Measurements from ENCODE around the gene TRPV2.

TRPV2 gene

GRCh38 chr17:16473044-16474011, 58.0 kb downstream of the TRPV2 start:
- no peak for DNase-seq (ENCODE audit: low read depth in 2 of 2)

DNA sequence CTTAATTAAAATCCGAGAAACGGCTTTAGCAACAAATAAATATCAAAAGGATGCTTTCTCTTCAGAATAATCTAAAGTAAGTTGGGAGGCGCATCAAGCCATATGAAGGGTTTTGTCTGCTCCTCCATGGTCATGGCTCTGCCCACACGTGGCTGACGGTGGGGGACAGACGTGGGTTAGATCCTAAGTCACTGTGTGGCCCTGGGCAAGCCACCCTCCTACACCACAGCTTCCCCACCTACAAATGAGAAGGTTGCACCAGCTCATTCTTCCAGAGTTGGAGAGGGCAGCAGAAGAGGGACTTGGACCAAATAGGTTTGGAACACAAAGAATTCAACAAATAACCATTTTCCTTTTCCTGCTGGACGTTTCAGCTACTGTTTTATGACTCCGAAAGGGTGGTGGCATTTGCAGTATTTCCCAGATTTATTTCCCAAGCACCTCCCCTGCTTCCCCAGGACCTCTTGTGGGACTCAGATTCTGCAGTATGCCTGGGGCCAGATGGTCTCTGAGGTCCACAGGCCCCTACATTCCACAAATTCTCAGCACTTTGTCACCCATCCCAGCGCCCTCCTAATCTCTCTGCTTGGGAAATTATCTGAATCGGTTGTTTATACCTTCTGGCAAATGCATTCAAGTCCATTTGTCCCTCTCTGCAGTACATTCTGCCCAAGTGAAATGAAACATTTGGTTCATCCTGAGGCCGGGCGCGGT, 58.8 kb downstream of the TRPV2 start:
- DNase-seq (ENCODE audit: low read depth in 2 of 2): no peak

GRCh38 chr17:16475179-16475704, 59.9 kb downstream of the TRPV2 start:
- no peak for DNase-seq (ENCODE audit: low read depth in 2 of 2)

- DNase-seq (ENCODE audit: low read depth in 2 of 2): no peak
Observed at GRCh38 chr17:16477255-16477654, 61.9 kb downstream of the TRPV2 start.

- no peak for DNase-seq (ENCODE audit: low read depth in 2 of 2)
Observed at GRCh38 chr17:16477666-16478065, 62.3 kb downstream of the TRPV2 start.

DNA sequence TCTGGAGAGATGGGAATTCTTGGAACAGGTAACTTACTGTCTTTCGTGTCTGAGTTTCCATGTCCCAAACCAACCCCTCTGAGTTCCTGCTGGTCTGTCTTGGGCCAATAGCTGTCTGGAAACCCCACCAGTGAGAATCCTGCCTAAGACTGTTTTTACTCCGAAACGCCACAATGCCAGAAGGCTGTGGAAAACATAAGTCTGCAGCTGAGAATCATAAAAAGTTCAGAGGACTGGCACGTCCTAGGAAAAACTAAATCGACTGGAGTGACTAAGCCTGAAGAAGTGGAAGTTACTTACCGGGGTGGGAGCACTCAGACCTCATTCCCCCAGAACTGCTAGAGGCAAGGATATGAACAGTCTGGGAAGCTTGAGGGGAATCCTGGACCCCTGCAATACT, 63.3 kb downstream of the TRPV2 start:
- no peak for DNase-seq (ENCODE audit: low read depth in 2 of 2)

DNA sequence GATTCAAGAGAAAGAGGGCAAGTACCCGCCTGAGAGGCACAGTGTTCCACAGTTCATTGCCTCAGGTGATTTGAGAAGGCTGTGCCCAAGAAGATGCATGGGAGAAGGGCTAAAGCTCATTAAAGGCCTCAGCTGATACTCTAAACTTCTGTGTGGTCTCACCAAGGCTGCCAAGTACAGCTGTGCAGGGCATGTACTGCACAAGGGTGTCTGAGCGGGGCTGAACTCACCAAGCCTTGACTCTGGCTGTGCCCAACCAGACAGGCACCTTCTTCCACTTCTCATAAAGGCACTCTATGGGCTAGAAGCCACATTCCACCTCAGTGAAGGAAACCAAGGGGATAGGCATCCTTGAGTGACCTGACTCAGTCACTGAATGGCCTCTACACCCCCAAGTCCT, 63.9 kb downstream of the TRPV2 start:
- no peak for DNase-seq (ENCODE audit: low read depth in 2 of 2)

- no peak for DNase-seq (ENCODE audit: low read depth in 2 of 2)
Observed at GRCh38 chr17:16480995-16481394, 65.6 kb downstream of the TRPV2 start.

- no peak for DNase-seq (ENCODE audit: low read depth in 2 of 2)
Observed at GRCh38 chr17:16482253-16482652, 66.9 kb downstream of the TRPV2 start.

DNA sequence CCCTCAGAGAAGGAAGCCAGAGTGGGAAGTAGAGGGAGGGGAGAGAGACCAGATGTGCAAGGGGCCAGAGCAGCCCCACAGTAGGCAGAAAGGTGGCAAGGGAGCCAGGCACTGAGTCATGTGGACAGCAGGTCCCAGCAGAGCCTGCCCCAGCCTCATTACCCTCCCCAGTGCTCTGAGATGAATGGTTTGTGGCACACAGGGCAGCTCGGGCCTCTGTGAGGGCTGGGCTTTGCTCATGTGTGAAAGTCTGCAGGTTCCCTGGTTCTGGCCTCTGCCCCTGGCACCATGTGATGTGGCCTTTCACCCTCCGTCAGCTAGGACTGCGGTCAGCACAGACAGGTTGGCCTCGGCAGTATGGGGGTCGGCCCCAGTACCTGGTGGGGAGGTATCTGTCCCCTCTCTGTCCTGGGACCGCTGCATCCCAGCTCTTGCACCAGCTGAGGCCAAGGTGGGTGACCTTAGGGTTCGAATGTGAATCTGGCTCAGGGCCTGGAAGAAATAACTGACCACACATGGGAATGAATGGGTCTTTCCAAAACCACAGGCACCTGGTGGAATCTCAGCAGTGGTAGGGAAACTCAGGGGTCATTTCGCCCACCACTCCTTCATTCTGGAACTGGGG, 67.8 kb downstream of the TRPV2 start:
- no peak for DNase-seq (ENCODE audit: low read depth in 2 of 2)

- no peak for DNase-seq (ENCODE audit: low read depth in 2 of 2)
Observed at GRCh38 chr17:16484445-16485175, 69.2 kb downstream of the TRPV2 start.

Data from stimulated activated CD8-positive, alpha-beta memory T cell treated with anti-CD3 and anti-CD28 coated beads, Interleukin-15, amount 100 ng/mL, for 48 hours (primary cell).